Testis (tissue), 2 donors: ENCODE data around the gene COL3A1.

Experiments
- CTCF ChIP-seq, 3 experiments: fragments of 450-650 bp in 2 of 3; fragments of 200-600 bp in 1 of 3; sonication (generic) in 1 of 3; IDR thresholded peaks; one replicate each; pipeline ENCODE4 v1.5.1; 2016 to 2019; ENCODE audit warnings: antibody characterized with exemption in 3 of 3, mild to moderate bottlenecking in 2 of 3, moderate library complexity in 1 of 3
- POLR2A ChIP-seq: fragments of 450-650 bp; IDR thresholded peaks from one replicate; pipeline ENCODE4 v1.6.1; 2017; ENCODE audit warnings: antibody characterized with exemption, mild to moderate bottlenecking, moderate library complexity

DNA sequence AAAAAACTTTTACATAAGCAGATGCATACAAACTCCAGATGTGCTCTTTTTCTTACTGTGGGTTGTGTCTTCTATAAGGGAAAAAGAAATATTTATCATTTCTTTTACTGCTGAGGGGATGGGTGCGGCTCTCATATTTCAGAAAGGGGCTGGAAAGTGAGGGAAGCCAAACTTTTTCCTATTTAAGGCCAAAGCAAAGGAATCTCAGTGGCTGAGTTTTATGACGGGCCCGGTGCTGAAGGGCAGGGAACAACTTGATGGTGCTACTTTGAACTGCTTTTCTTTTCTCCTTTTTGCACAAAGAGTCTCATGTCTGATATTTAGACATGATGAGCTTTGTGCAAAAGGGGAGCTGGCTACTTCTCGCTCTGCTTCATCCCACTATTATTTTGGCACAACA lies at the start of gene COL3A1:
- TF ChIP-seq POLR2A (no peak), CTCF (IDR thresholded peaks at IDR 0.05) (no peak)
